ENCODE data around the gene MACROD1. TPM values are rescaled to one million over a fixed set of nuclear protein-coding genes. Genes with fewer than 3 reads are reported as not detected.
A peak's percentile ranks its signal among the peaks of the same experiment; 100 is the strongest.

MACROD1 gene
- total and polyA plus RNA-seq, 8 donors, result 13.5 to 25.1 (median 20.3) TPM

DNA sequence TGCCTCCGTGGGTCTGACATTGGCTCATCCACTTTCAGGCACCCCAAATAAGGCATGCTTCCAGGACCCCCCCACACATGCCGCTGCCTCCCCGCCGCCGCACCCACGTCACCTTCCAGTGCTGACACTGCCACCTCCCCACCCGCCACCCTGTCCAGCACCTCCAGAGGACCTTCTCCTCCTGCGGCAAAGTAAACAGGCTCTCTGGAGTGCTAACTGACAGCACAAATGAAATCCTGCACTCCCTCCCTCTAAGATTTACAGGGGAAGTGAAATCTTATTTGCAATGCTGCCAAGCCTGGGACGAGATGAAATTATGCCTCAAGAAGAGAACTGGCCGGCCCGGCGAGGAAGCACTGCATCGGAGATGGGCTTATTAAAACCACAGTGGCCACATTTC is 35.3 kb downstream of the MACROD1 start:
- no peaks in the 10 kb centered on the region for H3K9me3 ChIP-seq
- H3K27me3 ChIP-seq, result no peaks in the 10 kb centered on the region
- peak; percentile 88 for ATAC-seq
- peak in 2 of 4 donors; percentile 58 to 74 for DNase-seq
- H3K4me3 ChIP-seq, result no peak overlapping the region
- intact Hi-C loops (cut with DNase I), result no loop called here
- H3K4me1 ChIP-seq, result peaks cover 0 to 17% of the 10 kb centered on the region in 2 donors
- H3K36me3 ChIP-seq, result no peaks in the 10 kb centered on the region
- TF ChIP-seq, protein P1, sequence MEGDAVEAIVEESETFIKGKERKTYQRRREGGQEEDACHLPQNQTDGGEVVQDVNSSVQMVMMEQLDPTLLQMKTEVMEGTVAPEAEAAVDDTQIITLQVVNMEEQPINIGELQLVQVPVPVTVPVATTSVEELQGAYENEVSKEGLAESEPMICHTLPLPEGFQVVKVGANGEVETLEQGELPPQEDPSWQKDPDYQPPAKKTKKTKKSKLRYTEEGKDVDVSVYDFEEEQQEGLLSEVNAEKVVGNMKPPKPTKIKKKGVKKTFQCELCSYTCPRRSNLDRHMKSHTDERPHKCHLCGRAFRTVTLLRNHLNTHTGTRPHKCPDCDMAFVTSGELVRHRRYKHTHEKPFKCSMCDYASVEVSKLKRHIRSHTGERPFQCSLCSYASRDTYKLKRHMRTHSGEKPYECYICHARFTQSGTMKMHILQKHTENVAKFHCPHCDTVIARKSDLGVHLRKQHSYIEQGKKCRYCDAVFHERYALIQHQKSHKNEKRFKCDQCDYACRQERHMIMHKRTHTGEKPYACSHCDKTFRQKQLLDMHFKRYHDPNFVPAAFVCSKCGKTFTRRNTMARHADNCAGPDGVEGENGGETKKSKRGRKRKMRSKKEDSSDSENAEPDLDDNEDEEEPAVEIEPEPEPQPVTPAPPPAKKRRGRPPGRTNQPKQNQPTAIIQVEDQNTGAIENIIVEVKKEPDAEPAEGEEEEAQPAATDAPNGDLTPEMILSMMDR (IDR thresholded peaks at IDR 0.05), result no peak
- H3K27ac ChIP-seq, result peak overlapping the region in 1 of 2 donors; percentile 3

- Histone ChIP-seq H3K27ac (no peak overlapping the region), H3K27me3 (no peaks in the 10 kb centered on the region), H3K4me3 (no peak overlapping the region), H3K9me3 (no peaks in the 10 kb centered on the region), H3K36me3 (no peaks in the 10 kb centered on the region), H3K4me1 (peaks cover 0 to 17% of the 10 kb centered on the region in 2 donors)
- TF ChIP-seq, protein P1 (IDR thresholded peaks at IDR 0.05), result no peak
- ATAC-seq, result no peak
- intact Hi-C loops (cut with DNase I), result no loop called here
- no peak for DNase-seq
These were observed 36.5 kb downstream of the MACROD1 start for GRCh38 chr11:64129403-64129802.

- no peak overlapping the region for H3K27ac ChIP-seq
- TF ChIP-seq, protein P1 (IDR thresholded peaks at IDR 0.05), result no peak
- no peaks in the 10 kb centered on the region for H3K27me3 ChIP-seq
- no peaks in the 10 kb centered on the region for H3K9me3 ChIP-seq
- no peak for DNase-seq
- no peak for ATAC-seq
- H3K4me3 ChIP-seq, result no peak overlapping the region
- H3K4me1 ChIP-seq, result peaks cover 0 to 17% of the 10 kb centered on the region in 2 donors
- intact Hi-C loops (cut with DNase I), result no loop called here
- no peaks in the 10 kb centered on the region for H3K36me3 ChIP-seq
These were observed 37.5 kb downstream of the MACROD1 start for GRCh38 chr11:64128255-64129006.

DNA sequence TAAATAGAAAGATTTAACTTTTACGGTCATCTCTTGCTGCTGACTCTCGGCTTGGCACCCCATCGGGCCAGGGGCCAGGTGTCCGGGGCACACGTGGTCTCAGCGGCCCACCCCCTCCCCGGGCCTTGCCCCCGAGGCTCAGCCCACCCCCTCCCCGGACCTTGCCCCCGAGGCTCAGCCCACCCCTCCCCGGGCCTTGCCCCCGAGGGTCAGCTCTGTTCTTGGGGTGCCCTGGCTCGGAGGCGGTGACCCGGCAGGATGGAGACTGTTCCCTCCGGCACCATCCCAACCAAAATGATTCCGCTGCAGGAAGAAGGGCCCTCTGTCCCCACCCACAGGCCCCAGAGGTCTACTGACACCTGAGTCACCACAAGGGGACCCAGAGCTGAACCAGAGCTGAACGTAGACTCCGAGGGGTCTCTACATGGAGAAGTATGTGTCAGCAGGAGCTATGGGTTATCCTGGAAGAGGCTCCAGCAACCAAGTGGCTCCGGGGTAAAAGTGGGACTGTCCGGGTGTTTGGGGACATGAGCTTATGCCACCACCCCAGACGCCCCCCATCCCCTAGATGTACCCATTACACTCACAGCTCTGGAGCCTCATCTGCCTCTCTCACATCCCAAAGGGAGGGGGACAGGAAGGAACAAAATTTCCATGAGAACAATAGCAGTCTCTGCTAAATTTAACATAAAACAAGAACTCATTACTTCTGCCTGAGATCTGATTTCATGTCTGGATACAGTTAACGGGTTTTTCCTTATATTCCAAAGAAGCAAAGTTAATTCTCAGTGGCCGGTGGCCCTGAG is 38.4 kb downstream of the MACROD1 start:
- Histone ChIP-seq H3K27ac (no peak overlapping the region), H3K4me1 (peaks cover 0 to 14% of the 10 kb centered on the region in 2 donors), H3K9me3 (no peaks in the 10 kb centered on the region), H3K4me3 (no peak overlapping the region), H3K27me3 (no peaks in the 10 kb centered on the region), H3K36me3 (no peaks in the 10 kb centered on the region)
- TF ChIP-seq, protein P1 (IDR thresholded peaks at IDR 0.05), result no peak
- intact Hi-C loops (cut with DNase I), result no loop called here
- DNase-seq, result no peak
- no peak for ATAC-seq

DNA sequence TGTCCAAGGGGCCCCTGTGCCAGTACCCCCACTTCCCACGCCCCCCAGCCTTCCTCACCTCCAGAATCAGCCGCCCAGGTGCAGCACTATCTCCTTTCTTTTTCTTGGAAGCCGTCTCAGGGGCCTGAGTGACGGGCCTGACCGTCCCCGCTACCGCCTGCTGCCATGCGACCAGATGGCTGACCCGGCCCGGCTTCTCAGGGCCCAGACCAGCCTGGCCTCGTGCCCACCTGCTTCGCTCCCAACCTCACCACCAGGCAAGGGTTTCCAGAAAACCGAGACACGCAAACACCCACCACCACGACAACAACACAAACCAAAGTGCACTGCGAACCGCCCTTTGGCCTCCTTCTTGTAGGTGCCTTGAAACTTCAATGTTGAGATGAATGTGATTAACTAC is 39.1 kb downstream of the MACROD1 start:
- no peak overlapping the region for H3K27ac ChIP-seq
- intact Hi-C loops (cut with DNase I), result no loop called here
- H3K27me3 ChIP-seq, result no peaks in the 10 kb centered on the region
- ATAC-seq, result no peak
- no peaks in the 10 kb centered on the region for H3K36me3 ChIP-seq
- H3K9me3 ChIP-seq, result no peaks in the 10 kb centered on the region
- TF ChIP-seq, protein P1 (IDR thresholded peaks at IDR 0.05), result no peak
- H3K4me3 ChIP-seq, result no peak overlapping the region
- no peak for DNase-seq
- peaks cover 0 to 8% of the 10 kb centered on the region in 2 donors for H3K4me1 ChIP-seq
